Stimulated activated naive CD8-positive, alpha-beta T cell treated with anti-CD3 and anti-CD28 coated beads, Interleukin-15, Interleukin-2, amounts not matched to agents 100 ng/mL and 50 ng/mL, for 24 hours (primary cell): ENCODE measurements around the gene ZNF669.
"Not testable (repeated sequence)": the region's sequence is repeated elsewhere in the genome, so short reads cannot be mapped to it uniquely, and the experiment has no call there.

ENCODE experiments used
- H3K27ac Mint-ChIP-seq: one replicate; pipeline ENCODE4 v1.8.0; 2021; ENCODE audit warnings: mild to moderate bottlenecking, mixed read lengths
- H3K27me3 Mint-ChIP-seq: one replicate; pipeline ENCODE4 v1.8.0; 2021; ENCODE audit warnings: mixed read lengths
- H3K36me3 Mint-ChIP-seq: one replicate; pipeline ENCODE4 v1.8.0; 2021; ENCODE audit warnings: low read depth, mixed read lengths
- H3K4me1 Mint-ChIP-seq: one replicate; pipeline ENCODE4 v1.8.0; 2021; ENCODE audit warnings: low read depth, mixed read lengths
- H3K4me3 Mint-ChIP-seq: one replicate; pipeline ENCODE4 v1.8.0; 2021; ENCODE audit warnings: mild to moderate bottlenecking, mixed read lengths
- H3K9me3 Mint-ChIP-seq: one replicate; pipeline ENCODE4 v1.8.0; 2021; ENCODE audit warnings: mixed read lengths

Gene ZNF669

GRCh38 chr1:247103859-247104591 is at the start of gene ZNF669:
TSS of gene ZNF669 (minus strand) at chr1:247104356. CDS start at chr1:247104199, 157 bp downstream.
- Mint-ChIP-seq H3K9me3 (peaks cover 36% of the 10 kb centered on the region), H3K36me3 (peaks cover 42% of the 10 kb centered on the region), H3K27ac (peak within 1 kb of the TSS; percentile 77), H3K4me1 (peaks cover 14% of the 10 kb centered on the region), H3K27me3 (peaks cover 21% of the 10 kb centered on the region), H3K4me3 (peak within 1 kb of the TSS; percentile 90)

GRCh38 chr1:247147781-247148180 is 43.6 kb upstream of the ZNF669 start:
- Mint-ChIP-seq H3K27me3 (no peaks in the 10 kb centered on the region), H3K27ac (no peak overlapping the region), H3K9me3 (peaks cover 43% of the 10 kb centered on the region), H3K36me3 (peaks cover 80% of the 10 kb centered on the region), H3K4me1 (no peaks in the 10 kb centered on the region), H3K4me3 (no peak overlapping the region)

GRCh38 chr1:247147120-247147519 is 43.0 kb upstream of the ZNF669 start:
- not testable (repeated sequence) for H3K4me1 Mint-ChIP-seq, H3K27me3 Mint-ChIP-seq, H3K27ac Mint-ChIP-seq, H3K4me3 Mint-ChIP-seq
- Mint-ChIP-seq H3K9me3 (peaks cover 43% of the 10 kb centered on the region), H3K36me3 (peaks cover 80% of the 10 kb centered on the region)

GRCh38 chr1:247146671-247147070 is 42.5 kb upstream of the ZNF669 start:
- Mint-ChIP-seq H3K27me3 (no peaks in the 10 kb centered on the region), H3K36me3 (peaks cover 80% of the 10 kb centered on the region), H3K4me3 (no peak overlapping the region)

GRCh38 chr1:247145279-247145678 is 41.1 kb upstream of the ZNF669 start:
- H3K9me3 Mint-ChIP-seq, result peaks cover 46% of the 10 kb centered on the region
- no peaks in the 10 kb centered on the region for H3K4me1 Mint-ChIP-seq
- H3K27me3 Mint-ChIP-seq, result no peaks in the 10 kb centered on the region
- peaks cover 78% of the 10 kb centered on the region for H3K36me3 Mint-ChIP-seq
- H3K4me3 Mint-ChIP-seq, result no peak overlapping the region
- H3K27ac Mint-ChIP-seq, result no peak overlapping the region

More at GRCh38 chr1:247146671-247147070, 42.5 kb upstream of the ZNF669 start:
- Mint-ChIP-seq H3K9me3 (peaks cover 43% of the 10 kb centered on the region), H3K27ac (no peak overlapping the region), H3K4me1 (no peaks in the 10 kb centered on the region)

GRCh38 chr1:247139557-247139956 is 35.4 kb upstream of the ZNF669 start:
- Mint-ChIP-seq H3K36me3 (peaks cover 78% of the 10 kb centered on the region), H3K9me3 (peaks cover 70% of the 10 kb centered on the region)
- not testable (repeated sequence) for H3K27me3 Mint-ChIP-seq, H3K27ac Mint-ChIP-seq, H3K4me3 Mint-ChIP-seq, H3K4me1 Mint-ChIP-seq

GRCh38 chr1:247131236-247131635 is 27.1 kb upstream of the ZNF669 start:
- peaks cover 8% of the 10 kb centered on the region for H3K4me1 Mint-ChIP-seq
- H3K27ac Mint-ChIP-seq, result no peak overlapping the region
- H3K27me3 Mint-ChIP-seq, result no peaks in the 10 kb centered on the region
- peaks cover 44% of the 10 kb centered on the region for H3K9me3 Mint-ChIP-seq
- peaks cover 62% of the 10 kb centered on the region for H3K36me3 Mint-ChIP-seq
- H3K4me3 Mint-ChIP-seq, result no peak overlapping the region

GRCh38 chr1:247127519-247128282 is 23.5 kb upstream of the ZNF669 start:
- H3K27me3 Mint-ChIP-seq, H3K4me1 Mint-ChIP-seq: not testable (repeated sequence)
- peaks cover 17% of the 10 kb centered on the region for H3K9me3 Mint-ChIP-seq
- H3K27ac Mint-ChIP-seq, result peak overlapping the region; percentile 73
- peaks cover 31% of the 10 kb centered on the region for H3K36me3 Mint-ChIP-seq
- H3K4me3 Mint-ChIP-seq, result peak overlapping the region; percentile 88

- Mint-ChIP-seq H3K9me3 (peaks cover 16% of the 10 kb centered on the region), H3K36me3 (peaks cover 21% of the 10 kb centered on the region)
- H3K4me1 Mint-ChIP-seq, H3K27me3 Mint-ChIP-seq, H3K4me3 Mint-ChIP-seq, H3K27ac Mint-ChIP-seq: not testable (repeated sequence)
These were observed 22.4 kb upstream of the ZNF669 start for GRCh38 chr1:247126601-247127000.

- H3K4me3 Mint-ChIP-seq, H3K4me1 Mint-ChIP-seq, H3K27me3 Mint-ChIP-seq, H3K27ac Mint-ChIP-seq: not testable (repeated sequence)
- Mint-ChIP-seq H3K9me3 (peaks cover 16% of the 10 kb centered on the region), H3K36me3 (peaks cover 21% of the 10 kb centered on the region)
These were observed 22.0 kb upstream of the ZNF669 start for GRCh38 chr1:247126166-247126565.

GRCh38 chr1:247121382-247121781 is 17.2 kb upstream of the ZNF669 start:
- no peaks in the 10 kb centered on the region for H3K4me1 Mint-ChIP-seq
- H3K27me3 Mint-ChIP-seq, result peaks cover 4% of the 10 kb centered on the region
- no peak overlapping the region for H3K4me3 Mint-ChIP-seq
- no peaks in the 10 kb centered on the region for H3K36me3 Mint-ChIP-seq
- H3K27ac Mint-ChIP-seq, result no peak overlapping the region
- H3K9me3 Mint-ChIP-seq, result peaks cover 10% of the 10 kb centered on the region

GRCh38 chr1:247120408-247120668 is 16.2 kb upstream of the ZNF669 start:
- H3K36me3 Mint-ChIP-seq, H3K27ac Mint-ChIP-seq, H3K4me3 Mint-ChIP-seq, H3K4me1 Mint-ChIP-seq, H3K27me3 Mint-ChIP-seq: not testable (repeated sequence)
- peaks cover 10% of the 10 kb centered on the region for H3K9me3 Mint-ChIP-seq

- Mint-ChIP-seq H3K9me3 (peaks cover 10% of the 10 kb centered on the region), H3K27ac (no peak overlapping the region), H3K4me3 (no peak overlapping the region), H3K36me3 (no peaks in the 10 kb centered on the region), H3K4me1 (no peaks in the 10 kb centered on the region), H3K27me3 (peaks cover 4% of the 10 kb centered on the region)
These were observed 15.6 kb upstream of the ZNF669 start for GRCh38 chr1:247119600-247120407.

GRCh38 chr1:247118946-247119446 is 14.8 kb upstream of the ZNF669 start:
- Mint-ChIP-seq H3K4me3 (no peak overlapping the region), H3K27ac (no peak overlapping the region), H3K4me1 (no peaks in the 10 kb centered on the region), H3K36me3 (no peaks in the 10 kb centered on the region), H3K9me3 (peaks cover 10% of the 10 kb centered on the region), H3K27me3 (peaks cover 4% of the 10 kb centered on the region)

- peaks cover 4% of the 10 kb centered on the region for H3K36me3 Mint-ChIP-seq
- H3K27ac Mint-ChIP-seq, result no peak overlapping the region
These were observed 11.4 kb upstream of the ZNF669 start for GRCh38 chr1:247115545-247115944.

More at GRCh38 chr1:247115545-247115944, 11.4 kb upstream of the ZNF669 start:
- peaks cover 17% of the 10 kb centered on the region for H3K27me3 Mint-ChIP-seq
- H3K4me1 Mint-ChIP-seq, result peaks cover 5% of the 10 kb centered on the region
- H3K9me3 Mint-ChIP-seq, result no peaks in the 10 kb centered on the region
- no peak overlapping the region for H3K4me3 Mint-ChIP-seq
